T-helper 1 cell treated with Interleukin-12 subunit alpha and Interleukin-12 subunit beta and Interleukin-4 antibody, amounts not matched to agents 30 μg/mL and 1 μg/mL, for 36 hours (primary cell): ENCODE results near the gene DCANP1.

ENCODE experiments used
- H3K27ac Mint-ChIP-seq: one replicate; pipeline ENCODE4 v1.8.0; 2021; ENCODE audit warnings: mild to moderate bottlenecking, mixed read lengths
- H3K27me3 Mint-ChIP-seq: one replicate; pipeline ENCODE4 v1.8.0; 2021; ENCODE audit warnings: low read depth, mixed read lengths
- H3K36me3 Mint-ChIP-seq: one replicate; pipeline ENCODE4 v1.8.0; 2021; ENCODE audit warnings: low read depth, mixed read lengths
- H3K4me1 Mint-ChIP-seq: one replicate; pipeline ENCODE4 v1.8.0; 2021; ENCODE audit warnings: low read depth, mixed read lengths
- H3K4me3 Mint-ChIP-seq: one replicate; pipeline ENCODE4 v1.8.0; 2021; ENCODE audit warnings: mild to moderate bottlenecking, moderate library complexity, mixed read lengths
- H3K9me3 Mint-ChIP-seq: one replicate; pipeline ENCODE4 v1.8.0; 2021; ENCODE audit warnings: mixed read lengths

The DCANP1 gene

DNA sequence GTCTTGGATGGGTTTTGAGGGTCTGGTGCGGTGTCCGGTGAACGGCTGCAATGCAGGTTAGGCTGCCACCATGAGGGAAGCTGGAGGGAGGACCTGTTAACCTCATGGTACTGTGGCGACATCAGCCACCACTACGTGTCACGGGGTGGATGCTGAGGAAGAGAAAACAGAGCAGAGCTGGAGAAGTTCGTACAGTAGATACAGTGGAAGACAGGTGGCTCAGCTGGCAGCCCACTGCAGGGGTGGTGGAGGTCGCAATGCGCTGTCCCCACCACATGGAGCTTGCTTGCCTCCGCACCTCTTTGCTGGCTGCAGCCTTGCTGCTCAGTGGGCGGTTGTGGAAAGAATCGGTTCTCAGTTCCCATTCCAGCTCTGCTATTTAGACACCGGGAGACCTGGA, 2.8 kb downstream of the DCANP1 start:
- Mint-ChIP-seq H3K9me3 (no peaks in the 10 kb centered on the region), H3K36me3 (no peaks in the 10 kb centered on the region), H3K27me3 (peaks cover 4% of the 10 kb centered on the region), H3K27ac (no peak overlapping the region), H3K4me3 (no peak overlapping the region), H3K4me1 (no peaks in the 10 kb centered on the region)

DNA sequence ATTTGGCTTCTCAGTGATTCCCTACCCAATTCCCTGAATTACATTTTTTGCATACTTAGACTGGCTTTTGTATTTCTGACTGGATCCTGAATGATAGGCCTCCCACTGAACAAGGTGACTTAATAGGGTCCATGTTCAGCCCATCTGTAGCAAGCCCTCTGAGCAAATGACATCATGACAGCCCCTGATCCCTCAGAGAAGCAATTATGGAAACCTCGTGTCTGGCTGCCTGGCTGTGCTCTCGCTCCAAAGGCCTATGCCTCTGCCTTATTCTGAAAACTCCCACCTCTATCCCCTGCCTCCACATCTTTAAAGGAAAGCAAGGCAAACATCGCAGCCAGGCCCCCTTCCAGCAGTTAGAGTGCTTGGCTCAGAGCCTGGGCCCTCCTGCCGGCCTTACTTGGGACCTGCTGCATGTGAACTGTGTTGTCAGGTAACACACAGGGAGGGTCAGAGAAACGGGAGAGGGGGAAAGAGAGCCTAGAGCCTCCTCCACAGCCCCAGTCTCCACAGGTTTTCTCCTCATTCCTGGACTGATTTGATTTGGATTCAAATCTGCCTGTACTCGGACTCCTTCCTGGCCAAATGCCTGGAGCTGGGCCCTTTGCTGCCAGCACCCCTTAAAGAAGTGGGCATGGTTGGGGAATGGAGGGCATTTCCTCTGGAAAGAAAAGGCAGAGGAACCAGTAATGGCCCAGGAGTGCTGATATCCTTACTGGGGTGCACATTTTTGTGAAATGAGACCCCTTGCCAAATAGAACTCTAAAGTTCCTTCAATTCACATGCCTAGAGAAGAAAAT, 3.8 kb downstream of the DCANP1 start:
- peaks cover 4% of the 10 kb centered on the region for H3K27me3 Mint-ChIP-seq

DNA sequence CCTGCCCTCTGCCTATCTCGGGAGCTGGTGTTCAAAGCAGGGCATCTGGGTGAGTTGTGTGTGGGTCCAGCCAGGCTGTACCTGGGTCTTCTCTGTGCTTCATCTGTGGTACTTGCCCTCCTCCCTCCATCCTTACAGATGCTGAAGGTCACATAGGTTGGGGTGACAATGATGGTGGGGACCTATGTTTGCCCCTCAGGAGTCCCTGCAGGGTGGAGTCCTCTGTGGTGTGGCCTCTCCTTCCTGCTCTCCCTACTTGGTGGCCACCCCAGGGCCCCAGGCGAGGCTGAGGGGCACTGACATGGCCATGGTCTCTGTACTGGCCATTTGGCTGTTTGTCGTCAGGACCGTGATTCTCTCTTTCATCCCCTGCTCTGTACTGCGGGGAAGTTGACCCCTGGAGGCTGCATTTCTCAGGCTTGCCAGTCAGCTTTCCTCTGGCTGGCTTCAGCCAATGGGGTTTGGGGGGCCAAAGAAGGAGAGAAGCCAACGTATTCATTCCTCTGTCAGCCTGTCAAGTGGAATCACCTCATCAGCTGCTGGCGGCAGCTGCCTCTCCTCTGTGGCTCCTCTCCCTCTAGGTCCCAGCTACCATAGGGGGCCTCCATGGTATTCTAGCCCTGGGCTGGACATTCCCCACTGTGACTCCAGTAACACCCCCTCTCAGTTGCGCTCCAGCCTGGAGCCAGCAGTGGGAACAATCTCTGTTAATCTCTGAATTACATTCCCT, 4.6 kb downstream of the DCANP1 start:
- Mint-ChIP-seq H3K27ac (no peak overlapping the region), H3K4me3 (no peak overlapping the region), H3K9me3 (no peaks in the 10 kb centered on the region), H3K4me1 (no peaks in the 10 kb centered on the region), H3K36me3 (no peaks in the 10 kb centered on the region), H3K27me3 (peaks cover 4% of the 10 kb centered on the region)

More for the DNA sequence above, 3.8 kb downstream of the DCANP1 start:
- Mint-ChIP-seq H3K36me3 (no peaks in the 10 kb centered on the region), H3K9me3 (no peaks in the 10 kb centered on the region), H3K27ac (no peak overlapping the region), H3K4me1 (no peaks in the 10 kb centered on the region), H3K4me3 (no peak overlapping the region)

DNA sequence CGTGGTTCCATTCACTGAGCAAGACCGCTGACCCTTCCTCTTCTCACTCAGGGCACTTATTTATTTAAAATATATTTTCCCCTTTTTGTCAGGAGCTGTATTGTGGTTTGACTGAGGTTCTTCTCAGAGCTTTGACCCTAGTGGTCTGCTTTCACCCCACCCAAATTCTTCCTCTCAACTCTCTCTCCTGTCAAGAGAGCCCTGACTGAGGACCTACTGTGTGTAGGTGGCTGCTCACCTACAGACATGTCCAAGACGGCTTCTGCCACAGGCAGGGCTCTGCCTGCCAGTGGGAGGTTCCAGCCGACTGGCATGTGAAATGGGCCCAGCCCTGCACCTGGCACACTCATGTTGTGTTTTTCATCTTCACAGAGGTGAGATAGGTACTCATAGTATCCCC, 5.2 kb downstream of the DCANP1 start:
- no peak overlapping the region for H3K27ac Mint-ChIP-seq
- H3K4me3 Mint-ChIP-seq, result no peak overlapping the region
- H3K4me1 Mint-ChIP-seq, result no peaks in the 10 kb centered on the region
- H3K27me3 Mint-ChIP-seq, result peaks cover 4% of the 10 kb centered on the region
- H3K36me3 Mint-ChIP-seq, result no peaks in the 10 kb centered on the region
- H3K9me3 Mint-ChIP-seq, result no peaks in the 10 kb centered on the region

DNA sequence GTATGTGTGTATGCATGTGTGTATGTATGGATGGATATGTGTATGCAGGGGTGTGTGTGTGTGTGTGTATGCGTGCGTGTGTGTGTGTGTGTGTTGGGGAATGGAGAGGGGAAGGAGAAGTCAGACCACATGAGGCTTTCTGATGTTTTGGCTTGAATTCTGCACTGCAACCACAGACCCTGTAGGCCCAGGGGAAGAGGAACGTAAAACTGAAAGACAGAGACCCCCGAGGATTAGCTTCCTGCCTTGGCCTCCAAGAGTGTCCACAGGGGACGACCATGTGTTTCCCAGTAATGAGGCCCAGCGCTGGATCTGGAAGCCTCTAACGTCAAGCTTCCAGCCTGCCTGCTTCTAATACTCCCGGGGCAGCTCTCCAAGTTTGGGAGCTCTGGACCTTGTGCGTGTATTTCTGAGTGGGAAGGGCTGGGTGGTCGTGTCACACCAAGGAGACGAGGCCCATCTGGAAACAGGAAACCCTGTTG, 5.8 kb downstream of the DCANP1 start:
- no peaks in the 10 kb centered on the region for H3K36me3 Mint-ChIP-seq
- H3K27ac Mint-ChIP-seq, result no peak overlapping the region
- no peak overlapping the region for H3K4me3 Mint-ChIP-seq
- H3K27me3 Mint-ChIP-seq, result peaks cover 4% of the 10 kb centered on the region
- no peaks in the 10 kb centered on the region for H3K9me3 Mint-ChIP-seq
- no peaks in the 10 kb centered on the region for H3K4me1 Mint-ChIP-seq

DNA sequence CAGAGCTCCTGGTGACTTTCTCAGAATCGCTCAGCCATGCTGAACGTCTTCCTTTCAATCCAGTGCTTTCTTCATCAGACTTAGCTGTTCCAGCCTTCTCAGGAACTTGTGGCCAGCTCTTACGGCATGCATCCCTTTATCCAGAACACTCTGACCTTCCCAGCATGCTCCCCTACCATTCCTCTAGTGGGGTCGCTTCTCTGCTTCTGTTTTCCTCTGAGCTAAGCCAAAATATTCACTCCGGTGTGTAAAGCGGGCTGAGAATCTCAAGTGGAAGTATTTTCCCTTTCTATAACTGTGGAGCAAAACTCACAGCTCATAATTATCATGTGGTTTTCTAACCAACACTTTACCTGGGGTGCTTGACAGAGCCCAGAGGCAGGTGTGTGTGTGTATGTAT, 6.2 kb downstream of the DCANP1 start:
- Mint-ChIP-seq H3K36me3 (no peaks in the 10 kb centered on the region), H3K27ac (no peak overlapping the region), H3K27me3 (peaks cover 4% of the 10 kb centered on the region), H3K9me3 (no peaks in the 10 kb centered on the region), H3K4me1 (no peaks in the 10 kb centered on the region), H3K4me3 (no peak overlapping the region)

DNA sequence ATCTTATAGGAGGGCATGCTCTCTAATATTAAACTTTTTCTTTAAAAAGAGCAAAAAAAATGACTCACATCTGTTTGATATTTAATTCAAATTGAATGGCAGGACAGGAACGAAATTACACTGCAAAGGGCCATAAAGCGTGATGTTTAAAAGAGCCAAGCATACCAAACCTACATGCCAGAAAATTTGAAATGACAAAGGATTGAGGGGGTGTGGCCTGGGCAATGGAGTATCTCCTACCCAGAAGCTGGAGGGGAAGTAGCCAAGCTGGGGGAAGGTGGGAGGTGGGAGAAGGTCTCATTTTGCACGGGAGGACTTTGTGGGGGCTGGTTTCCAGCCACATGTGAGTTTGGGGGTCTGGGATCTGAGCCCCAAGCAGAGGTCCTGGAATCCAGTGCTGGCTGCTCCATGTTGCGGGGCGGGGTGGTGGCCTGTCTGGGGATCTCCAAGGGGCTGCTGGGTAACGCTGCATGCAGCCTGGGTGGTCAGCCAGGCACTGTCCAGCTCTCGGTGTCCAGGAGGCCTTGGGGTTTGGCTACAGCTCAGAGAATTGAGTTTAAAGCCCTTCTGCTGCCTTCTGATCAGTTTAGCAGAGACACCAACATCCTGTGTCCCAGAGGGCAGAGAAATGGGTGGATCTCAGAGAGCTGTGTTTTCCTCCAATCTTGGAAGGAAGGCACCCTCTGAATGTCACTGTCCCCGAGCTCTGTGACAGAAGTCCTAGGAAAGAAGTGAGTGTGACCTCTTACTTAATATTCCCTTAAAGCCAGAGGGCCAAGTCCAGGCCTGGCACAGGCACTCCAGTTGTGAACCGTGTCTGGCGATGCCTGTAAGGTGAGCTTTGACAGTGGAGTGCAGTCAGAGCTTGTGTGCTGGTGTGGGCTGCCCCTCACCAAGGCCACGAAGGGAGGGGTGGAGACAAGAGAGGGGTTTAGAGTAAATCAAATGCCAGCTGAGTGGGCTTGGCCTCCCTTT, 7.6 kb downstream of the DCANP1 start:
- H3K4me3 Mint-ChIP-seq, result no peak overlapping the region

DNA sequence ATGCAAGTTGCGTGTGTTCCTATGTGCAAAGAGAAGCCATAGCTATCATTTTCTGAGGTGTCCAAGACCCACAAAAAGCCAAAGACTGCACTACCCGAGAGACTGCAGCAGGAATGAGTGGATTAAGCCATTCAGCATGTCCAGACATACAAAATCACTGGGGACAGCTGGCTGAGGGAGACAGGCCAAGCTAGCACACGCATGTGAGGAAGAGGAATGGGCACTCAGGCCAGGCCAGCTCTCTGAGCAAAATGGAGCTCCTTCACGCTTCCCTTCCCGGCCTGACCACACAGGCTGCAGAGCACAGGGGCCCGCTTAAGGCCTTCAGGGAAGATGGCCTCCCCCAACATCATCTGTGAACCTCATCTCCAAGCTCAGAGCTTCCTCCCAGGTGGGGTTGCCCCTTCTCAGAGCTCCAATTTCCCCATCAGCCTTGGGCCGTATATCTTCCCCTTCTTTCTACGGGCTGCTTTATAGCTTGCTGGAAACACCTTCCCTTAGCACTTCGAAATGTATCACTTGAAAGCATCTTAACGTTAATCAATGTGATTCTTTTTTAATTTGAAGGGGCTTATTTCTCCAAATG, 8.4 kb downstream of the DCANP1 start:
- H3K27ac Mint-ChIP-seq, result no peak overlapping the region
- no peaks in the 10 kb centered on the region for H3K9me3 Mint-ChIP-seq
- H3K36me3 Mint-ChIP-seq, result no peaks in the 10 kb centered on the region
- H3K27me3 Mint-ChIP-seq, result peaks cover 2% of the 10 kb centered on the region
- no peak overlapping the region for H3K4me3 Mint-ChIP-seq
- H3K4me1 Mint-ChIP-seq, result no peaks in the 10 kb centered on the region

More for the DNA sequence above, 7.6 kb downstream of the DCANP1 start:
- Mint-ChIP-seq H3K9me3 (no peaks in the 10 kb centered on the region), H3K36me3 (no peaks in the 10 kb centered on the region), H3K27me3 (peaks cover 4% of the 10 kb centered on the region), H3K4me1 (no peaks in the 10 kb centered on the region), H3K27ac (no peak overlapping the region)

DNA sequence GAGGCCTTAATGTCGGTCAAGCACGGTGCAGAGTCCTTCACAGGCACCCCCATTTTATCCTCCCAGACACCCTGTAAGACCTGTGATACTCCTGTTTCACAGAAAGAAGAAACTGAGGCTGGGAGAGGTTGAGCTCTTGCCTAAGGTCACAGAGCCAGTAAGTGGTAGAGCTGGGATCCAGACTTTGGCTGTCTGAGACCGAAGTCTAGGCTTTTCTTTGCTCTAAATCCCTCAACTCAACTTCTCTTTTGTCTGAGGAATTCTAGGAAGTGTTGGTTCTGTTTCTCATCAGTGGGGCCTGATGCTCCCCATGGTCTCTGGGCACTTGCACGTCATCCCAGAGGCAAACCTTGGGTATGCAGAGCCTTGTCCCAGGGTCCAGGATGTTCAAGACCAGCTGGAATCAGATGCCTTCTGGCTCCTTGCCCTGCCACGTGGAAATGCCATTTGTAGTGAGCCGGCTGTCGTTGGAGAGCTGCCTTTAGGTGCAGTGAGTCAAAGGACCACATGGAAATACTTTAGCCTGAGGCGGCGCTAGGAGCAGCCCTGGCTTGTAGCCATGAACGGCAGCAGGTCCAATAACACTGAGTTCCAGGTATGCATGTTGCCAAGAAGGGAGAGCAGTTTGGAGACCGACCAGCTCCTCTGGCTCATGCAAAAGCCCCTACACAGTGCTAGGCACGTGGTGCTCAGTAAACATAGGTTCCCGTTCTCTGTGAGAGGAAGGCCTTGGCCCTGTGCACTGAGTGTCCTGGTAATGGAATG, 9.2 kb downstream of the DCANP1 start:
- no peaks in the 10 kb centered on the region for H3K4me1 Mint-ChIP-seq
- H3K36me3 Mint-ChIP-seq, result no peaks in the 10 kb centered on the region
- no peaks in the 10 kb centered on the region for H3K9me3 Mint-ChIP-seq
- H3K27me3 Mint-ChIP-seq, result peaks cover 6% of the 10 kb centered on the region
- H3K27ac Mint-ChIP-seq, result no peak overlapping the region
- H3K4me3 Mint-ChIP-seq, result no peak overlapping the region

DNA sequence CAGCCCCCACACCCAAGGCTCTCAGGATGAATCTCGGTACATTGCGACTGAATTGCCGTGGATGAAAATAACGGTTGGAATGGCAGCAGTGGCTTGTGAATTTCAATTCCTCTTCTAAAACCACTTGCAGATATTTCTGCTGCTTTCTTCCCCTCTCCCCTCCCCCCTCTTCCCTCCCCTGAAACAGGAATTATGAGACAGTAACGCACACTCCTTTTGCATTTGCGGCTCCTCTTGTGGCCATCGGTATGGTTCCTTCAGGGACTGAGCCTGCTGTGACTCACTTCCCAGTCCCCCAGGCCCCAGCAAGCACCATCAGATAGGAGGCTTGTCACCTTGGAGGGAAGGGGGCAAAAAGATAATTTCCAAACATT, 9.7 kb downstream of the DCANP1 start:
- Mint-ChIP-seq H3K27me3 (peaks cover 6% of the 10 kb centered on the region), H3K36me3 (no peaks in the 10 kb centered on the region), H3K4me1 (no peaks in the 10 kb centered on the region), H3K9me3 (no peaks in the 10 kb centered on the region), H3K4me3 (no peak overlapping the region), H3K27ac (no peak overlapping the region)

DNA sequence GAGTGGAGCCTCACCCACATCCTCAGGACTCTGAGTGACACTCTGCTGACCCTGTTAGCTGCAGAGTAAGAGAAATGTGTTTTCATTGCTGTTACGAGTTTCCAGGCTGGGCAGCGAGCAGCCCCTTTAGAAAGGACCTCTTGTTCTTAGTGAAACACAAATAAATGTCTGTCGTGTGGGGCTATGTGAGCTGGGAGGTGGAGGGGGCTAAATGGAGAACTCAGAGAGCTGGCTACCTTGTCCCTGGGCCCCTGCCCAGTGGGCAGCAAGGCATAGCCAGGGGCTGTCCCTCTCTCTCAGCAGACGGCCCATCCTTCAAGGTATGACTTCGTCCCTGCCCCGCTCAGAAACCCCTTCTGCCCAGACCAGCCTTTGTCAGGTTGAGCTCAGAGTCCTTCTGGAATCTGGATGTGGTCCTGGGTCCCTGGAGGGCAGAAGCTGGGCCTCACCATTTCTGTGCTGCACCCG, 10.2 kb downstream of the DCANP1 start:
- Mint-ChIP-seq H3K36me3 (no peaks in the 10 kb centered on the region), H3K4me3 (no peak overlapping the region), H3K9me3 (no peaks in the 10 kb centered on the region), H3K4me1 (no peaks in the 10 kb centered on the region), H3K27me3 (peaks cover 6% of the 10 kb centered on the region), H3K27ac (no peak overlapping the region)

DNA sequence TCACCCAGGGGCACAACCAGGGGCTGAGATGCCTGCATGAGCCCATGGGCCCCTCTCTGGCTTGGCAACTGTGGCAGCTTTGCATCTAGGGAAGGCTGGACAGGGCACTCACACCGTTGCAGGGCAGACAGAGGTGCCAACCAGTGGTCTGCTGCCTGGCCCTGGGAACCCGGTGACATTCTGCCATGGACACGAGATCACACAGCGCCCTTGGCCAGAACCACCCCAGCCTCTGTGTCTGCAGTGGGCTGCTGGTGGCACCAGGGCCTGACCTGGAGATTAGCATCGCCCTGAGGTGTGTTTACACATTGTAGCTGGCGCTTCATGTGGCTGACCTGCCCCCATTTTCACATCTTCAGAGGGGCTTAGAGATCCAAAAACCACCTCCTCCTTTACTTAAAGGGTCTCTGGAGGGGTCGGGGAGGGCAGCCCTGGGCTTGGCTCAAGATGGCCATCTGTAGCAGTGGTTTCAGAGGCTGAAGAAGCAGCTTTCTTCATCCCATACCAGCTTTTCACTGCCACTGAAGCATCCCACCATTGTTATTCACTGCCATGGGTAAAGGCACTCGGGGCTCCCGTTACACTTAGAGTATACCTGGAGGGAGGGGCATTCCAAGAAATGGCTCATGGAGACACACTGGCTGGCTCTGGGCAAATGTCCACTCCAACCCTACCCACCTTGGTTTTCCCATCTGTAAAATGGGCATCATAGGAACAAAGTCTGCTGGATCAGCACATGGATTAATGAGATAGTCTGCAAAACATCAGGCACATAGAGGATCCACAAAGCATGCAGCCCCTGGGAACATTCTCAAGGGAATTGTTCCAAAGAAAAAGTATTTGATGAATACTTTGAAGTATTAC, 11.4 kb downstream of the DCANP1 start:
- Mint-ChIP-seq H3K9me3 (no peaks in the 10 kb centered on the region), H3K4me1 (no peaks in the 10 kb centered on the region), H3K4me3 (no peak overlapping the region), H3K36me3 (no peaks in the 10 kb centered on the region), H3K27me3 (peaks cover 6% of the 10 kb centered on the region), H3K27ac (no peak overlapping the region)
